ENCODE data around the gene FAM117A.

GRCh38 chr17:49759203-49759602 is 4.7 kb downstream of the FAM117A start:
- no peak for TF ChIP-seq CTCF (IDR thresholded peaks at IDR 0.05)
- TF ChIP-seq POLR2AphosphoS5 (IDR thresholded peaks at IDR 0.05) = no peak
